ENCODE measurements around the gene SLC25A21.
"Not testable (repeated sequence)": the region's sequence is repeated elsewhere in the genome, so short reads cannot be mapped to it uniquely, and the experiment has no call there.

SLC25A21 gene

DNA sequence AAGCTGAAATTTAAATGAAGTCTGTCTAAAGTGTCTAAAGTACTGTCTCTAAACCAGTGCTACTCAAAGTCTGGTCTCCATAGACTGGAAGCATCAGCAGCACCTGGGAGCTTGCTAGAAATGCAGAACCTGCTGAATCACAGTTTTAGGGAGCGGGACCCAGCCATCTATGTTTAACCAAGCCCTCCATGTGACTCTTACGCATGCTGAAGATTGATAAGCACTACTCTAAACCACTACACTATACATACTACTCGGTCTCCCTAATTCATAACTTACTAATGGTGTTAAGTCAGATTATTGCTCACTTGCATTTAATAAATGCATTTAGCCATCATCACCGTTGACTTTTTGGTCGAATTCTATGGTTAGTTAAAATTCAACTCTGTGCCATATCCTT, 88.8 kb downstream of the SLC25A21 start:
- DNase-seq = no peak

DNA sequence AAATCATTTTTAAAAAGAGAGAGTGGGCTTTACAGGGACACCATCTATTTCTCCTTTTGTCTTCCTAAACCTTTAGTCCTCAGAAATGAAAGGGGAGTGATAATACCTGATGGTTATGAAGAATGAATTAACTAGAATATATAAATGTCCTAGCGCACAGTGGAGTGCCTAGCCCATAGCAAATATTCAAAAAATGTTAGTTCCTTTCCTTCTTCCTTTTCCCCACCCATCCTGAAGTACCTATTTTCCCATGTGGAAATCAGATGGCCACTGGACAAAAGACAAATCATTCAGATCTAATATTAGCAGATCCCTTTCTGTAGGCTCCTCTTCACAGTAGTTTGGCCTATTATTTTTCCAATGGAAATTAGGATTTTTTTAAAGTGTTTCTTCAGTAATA, 90.0 kb downstream of the SLC25A21 start:
- no peak for DNase-seq

DNA sequence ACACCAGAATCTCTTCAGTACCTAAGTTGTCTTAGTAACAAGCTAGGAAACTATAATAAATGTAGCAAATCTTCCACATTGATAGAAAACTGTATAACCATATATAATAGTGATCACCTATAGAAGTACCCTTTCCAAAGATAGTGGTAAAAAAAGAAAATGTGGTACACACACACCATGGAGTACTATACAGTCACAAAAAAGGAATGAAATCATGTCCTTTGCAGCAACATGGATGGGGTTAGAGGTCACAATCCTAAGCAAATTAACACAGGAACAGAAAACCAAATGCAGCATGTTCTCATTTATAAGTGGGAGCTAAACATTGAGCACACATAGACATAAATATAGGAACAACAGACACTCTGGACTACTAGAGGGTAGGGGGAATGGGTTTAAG, 90.5 kb downstream of the SLC25A21 start:
- DNase-seq = no peak

DNA sequence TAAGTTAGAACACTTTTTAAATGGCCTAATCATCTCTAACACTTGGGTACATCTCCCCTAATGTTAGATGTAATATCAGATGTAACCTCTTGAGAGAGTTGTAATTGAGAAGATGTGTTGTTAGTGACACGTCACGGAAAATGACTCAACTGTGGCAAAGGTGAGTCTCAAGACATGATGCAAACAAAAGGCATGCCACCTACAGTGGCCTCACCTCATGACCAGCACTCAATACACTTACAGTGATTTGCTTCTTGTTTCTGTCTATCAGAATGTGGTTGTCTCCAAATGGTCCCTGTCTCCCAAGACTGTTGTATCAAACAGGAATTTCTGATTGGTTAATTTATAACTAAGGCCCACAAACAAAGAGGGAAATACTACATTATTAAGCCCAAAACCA, 91.2 kb downstream of the SLC25A21 start:
- no peak for DNase-seq

DNA sequence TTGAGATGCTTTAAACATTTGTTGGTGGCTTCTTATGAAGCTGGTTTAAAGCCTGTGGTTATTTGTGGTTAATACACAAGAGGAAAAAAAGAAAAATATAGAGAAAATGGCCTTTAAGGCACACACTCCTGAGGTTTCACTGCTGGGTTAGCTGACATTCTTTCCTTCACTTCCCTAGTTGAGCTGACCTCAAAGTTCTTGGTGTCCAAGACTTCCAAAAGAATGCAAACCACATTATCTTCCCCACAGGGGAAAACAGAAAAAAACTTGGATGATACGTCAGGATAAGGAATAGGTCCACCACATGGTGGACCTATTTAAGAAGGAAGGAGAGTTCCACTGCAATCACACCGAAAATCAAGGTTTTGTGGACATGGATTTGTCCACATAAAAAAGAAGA, 94.3 kb downstream of the SLC25A21 start:
- no peak for DNase-seq

DNA sequence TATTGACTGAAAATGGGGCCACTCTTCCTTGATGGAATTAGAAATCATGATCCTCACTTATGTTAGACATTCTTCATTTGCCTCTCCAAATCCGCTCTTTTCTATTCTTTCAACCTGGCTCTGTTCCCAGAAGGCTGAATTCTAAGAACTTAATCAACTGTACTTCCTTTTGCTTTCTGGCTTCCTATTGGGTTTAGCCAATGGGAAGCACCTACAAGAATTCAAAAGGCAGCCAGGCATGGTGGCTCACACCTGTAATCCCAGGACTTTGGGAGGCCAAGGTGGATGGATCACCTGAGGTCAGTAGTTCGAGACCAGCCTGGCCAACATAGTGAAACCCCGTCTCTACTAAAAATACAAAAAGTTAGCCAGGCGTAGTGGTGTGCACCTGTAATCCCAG, 98.1 kb downstream of the SLC25A21 start:
- not testable (repeated sequence) for DNase-seq

DNA sequence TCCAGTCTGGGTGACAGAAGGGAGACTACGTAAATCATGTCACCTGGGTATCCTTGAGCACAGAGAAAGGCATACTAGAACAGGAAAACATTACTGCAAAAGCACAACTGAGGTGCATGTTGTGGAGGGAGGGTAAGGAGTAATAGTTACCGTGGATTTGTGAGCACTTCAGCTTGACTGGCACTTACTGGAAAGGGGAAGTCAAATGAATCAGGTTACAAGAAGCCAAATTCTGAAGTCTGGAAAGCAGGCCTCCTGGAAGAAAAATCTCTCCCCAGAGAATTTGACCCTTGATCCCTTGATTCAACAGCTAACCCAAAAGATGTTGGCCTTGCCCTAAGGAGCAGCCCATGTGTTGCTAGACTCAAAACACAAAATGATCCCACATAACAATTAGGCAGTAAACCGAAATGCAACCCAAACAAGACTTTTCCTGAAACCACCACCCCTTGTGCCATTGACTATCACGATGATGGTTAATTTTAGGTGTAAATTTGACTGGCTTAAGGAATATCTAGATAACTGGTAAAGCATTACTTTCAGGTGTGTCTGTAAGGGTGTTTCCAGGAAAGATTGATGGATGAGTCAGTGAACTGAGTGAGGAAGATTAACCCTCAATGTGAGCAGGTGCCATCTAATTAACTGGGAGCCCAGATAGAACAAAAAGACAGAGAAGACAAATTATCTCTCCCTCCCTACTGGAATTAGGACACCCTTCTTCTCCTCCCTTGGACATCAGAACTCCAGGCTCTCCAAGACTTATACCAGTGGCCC, 108.8 kb downstream of the SLC25A21 start:
- DNase-seq = no peak

DNA sequence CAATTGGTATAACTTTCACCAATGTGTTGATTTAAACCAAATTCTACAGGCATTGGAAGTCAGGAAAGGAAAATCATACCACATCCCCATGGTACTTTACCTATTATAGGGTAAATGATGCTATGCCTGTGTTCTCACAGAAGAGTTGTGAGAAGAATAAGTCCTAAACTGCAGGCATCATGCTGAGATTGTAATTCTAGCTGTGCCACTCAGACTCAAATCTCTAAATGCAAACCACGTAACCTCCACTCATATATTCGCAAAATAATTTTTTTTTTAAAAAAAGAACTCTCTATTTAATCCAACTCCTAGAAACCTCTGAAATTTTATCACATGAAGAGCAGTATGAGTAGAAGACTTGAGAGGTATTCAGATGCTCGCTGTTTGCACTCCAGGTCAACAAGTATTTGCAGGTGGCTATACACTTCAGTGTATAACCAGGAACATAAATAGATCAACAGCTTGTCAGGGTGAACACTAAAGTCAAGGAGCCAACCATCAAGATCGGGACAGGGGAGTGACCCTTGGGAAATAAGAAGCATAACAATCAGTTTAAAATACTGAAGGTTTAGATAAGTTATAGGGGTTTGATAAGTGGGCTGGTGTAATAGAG, 110.1 kb downstream of the SLC25A21 start:
- DNase-seq = no peak

DNA sequence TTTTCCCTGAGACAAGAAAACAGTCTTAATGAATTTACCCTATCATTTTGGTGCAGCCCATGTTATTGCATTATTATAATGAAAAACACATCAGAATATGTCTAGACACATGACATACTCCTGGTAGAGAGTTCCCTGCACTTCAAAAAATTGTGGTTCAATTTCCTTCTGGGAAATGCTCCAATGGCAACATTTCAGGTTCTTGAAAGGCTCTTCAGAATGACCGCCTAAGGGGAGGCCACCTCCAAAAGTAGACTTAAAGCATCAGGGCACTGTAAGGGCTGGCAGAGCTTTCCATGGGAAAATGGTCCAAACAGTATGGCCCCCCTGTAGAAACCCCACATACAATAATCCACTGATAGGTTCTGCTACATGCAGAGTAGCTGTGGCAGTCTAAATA, 110.7 kb downstream of the SLC25A21 start:
- no peak for DNase-seq

DNA sequence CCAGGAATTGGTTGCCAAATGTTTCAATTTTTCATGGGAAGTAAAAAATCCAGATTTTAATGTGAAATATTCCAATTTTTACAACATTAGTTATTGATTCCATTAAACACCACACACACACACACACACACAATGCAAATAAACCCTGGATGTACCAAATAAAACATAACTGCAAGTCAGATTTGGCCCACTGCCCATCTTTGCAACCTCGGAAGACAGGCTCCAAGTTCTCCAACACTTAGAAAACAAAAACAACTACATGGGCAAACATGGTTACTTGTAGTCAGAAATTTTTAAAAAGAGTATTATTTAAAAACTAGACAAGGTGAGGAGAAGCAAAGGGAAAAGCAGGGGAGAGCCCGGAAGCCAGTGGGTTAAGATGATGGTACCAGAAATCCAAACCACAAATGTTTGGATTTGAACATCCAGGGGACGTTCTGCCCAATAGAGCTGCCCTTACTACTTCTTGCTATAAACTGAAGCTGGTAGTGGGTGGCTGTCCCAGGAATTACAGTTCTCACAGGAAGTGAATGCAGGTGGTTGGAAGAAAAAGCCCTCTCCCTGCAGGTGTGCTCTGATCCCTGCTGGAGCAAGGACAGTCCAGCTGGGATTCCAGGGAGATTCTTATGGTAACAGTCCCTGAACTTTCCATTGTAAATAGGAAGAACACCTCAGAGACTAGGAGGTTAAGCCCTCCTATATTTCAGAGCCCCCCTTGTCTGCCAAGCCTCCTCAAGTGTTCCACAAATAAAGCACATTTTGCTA, 111.7 kb downstream of the SLC25A21 start:
- no peak for DNase-seq

DNA sequence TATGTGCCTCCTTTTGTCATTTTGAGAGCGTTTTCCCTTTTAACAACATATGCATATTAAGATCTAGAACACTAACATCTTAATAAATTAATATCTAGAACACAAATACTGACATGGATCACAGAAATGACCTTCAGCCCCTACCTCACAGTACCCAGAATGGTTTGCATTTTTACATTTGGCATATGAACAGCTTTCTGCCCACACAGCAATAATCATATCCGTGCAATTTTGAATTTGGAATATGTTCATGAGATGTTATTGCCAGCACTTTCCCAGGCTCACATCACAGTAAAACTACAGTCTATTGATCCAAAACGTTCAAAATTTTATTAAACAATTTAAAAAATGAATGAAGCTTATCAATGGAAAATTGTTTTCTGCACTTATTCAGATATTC, 114.6 kb downstream of the SLC25A21 start:
- DNase-seq = no peak

DNA sequence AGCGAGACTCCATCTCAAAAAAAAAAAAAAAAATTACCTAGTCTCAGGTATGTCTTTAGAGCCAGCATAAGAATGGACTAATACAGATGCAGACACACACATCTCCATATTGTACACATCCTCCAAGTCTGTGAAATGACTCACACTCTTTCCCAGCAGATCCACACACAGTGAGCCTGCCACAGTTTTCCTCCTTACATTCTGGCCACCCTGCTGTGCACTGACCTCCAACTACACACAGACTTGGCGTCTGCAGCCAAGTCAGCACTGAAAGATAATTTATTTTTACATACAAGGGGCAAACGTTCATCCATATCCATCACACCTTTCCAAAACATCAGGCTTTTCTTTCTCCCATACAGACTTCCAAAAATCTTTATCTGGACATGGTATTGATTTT, 115.9 kb downstream of the SLC25A21 start:
- no peak for DNase-seq

DNA sequence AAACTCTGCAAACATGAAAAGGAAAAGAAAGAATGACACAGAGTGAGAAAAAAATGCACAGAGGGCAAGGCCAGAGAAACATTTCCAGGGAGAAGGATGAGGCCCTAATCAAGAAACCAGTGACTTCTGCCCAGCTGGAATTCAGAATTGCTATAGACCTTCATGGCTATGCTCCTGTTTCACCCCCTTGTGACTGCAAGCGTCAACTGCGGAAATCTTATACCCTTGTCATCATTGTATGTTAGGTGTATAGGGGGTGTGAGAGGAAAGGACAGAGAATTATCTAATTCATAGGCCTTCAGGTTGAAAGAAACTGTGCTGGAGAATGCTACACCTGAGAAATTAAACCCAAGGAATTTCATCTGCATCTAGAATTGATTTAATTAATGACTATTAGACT, 117.5 kb downstream of the SLC25A21 start:
- DNase-seq = no peak

DNA sequence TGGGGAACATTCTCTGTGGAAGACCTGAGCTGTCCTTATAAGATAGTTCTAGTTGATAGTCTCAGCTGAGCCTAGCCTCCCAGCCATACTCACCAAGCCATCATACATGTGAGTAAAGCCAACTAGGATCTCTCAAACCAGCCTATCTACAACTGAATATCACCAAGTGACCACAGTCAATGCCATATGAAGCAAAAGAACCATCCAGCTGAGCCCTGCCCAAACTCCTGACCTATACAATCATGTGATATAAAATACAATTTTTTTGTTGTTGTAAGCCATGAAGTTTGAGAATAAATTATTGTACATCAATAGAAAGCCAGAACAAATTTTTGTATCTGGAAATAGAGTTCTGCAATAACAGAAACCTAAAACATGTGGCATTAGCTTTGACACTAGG, 118.3 kb downstream of the SLC25A21 start:
- DNase-seq = no peak

DNA sequence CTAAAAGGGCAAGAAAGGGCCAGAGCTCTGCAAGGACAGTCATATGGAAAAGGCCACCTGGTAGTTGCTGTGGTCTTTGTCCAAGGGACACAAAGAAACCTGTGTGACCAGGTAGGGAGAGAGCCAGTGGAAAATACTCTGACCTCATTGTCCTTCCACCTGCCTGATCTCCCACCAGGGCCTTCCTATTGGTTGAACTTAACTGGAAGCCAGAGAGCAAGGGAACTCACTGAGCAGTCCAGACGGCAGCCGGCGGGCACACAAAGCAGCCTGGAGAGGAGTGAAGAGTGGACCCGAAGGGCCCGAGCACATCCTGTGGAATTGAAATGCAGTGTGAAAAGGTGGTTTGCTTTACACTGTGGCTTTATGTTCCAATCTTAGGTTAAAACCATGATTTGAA, 120.7 kb downstream of the SLC25A21 start:
- no peak for DNase-seq

DNA sequence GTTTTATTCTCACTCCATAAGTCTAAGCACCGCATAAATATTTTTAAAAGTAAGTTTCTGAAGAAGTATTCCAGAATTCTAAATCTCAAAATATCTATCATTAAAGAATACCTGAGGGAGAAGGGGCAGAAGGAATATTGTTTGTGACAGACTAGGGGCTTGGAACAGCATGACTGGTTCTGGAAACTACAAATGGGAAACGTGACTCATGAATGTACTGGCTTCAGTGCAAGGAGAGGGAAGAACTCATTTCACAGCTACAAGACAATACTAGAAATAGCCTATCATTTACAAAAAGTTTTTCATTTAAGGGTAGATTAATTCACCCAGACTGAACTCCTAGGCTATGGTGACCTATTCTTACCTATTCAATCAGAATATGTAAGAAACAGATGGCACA, 121.3 kb downstream of the SLC25A21 start:
- no peak for DNase-seq

DNA sequence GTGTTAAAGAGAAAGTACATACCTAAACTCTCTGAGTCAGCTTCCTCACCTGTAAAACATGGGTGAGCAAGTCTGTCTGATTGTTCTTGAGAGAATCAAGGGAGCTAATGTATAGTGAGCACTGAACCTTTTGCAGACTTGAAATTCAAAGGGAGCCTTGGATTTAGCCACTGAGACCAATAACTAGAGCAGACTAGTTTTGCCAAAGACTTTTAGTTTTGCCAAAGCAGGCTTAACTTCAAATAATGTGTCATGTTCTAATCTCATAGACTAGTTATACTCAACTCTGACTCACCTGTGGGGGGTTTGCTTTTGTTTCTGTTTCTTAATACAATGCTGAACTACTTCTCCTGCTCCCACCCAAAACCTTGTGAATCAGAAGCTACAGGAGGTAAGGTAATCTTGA, 123.7 kb downstream of the SLC25A21 start:
- DNase-seq = no peak

DNA sequence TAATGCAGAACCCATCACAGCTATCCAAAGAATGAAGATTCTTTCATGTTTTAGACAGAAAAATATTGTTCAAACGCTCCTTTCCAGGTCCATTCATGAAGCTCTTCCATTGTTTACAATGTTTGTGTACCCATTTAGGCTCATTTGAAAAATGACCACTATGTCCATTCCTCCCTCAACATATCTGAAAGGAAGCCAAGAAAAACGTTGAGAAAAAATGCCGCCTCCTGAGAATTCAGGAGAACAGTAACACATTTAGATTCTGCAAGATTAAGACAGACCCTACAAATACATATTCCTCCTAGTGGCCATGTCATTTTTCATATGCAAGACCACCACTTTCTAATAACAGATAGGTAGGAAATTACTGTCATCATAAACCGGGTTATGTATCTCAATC, 124.4 kb downstream of the SLC25A21 start:
- no peak for DNase-seq

DNA sequence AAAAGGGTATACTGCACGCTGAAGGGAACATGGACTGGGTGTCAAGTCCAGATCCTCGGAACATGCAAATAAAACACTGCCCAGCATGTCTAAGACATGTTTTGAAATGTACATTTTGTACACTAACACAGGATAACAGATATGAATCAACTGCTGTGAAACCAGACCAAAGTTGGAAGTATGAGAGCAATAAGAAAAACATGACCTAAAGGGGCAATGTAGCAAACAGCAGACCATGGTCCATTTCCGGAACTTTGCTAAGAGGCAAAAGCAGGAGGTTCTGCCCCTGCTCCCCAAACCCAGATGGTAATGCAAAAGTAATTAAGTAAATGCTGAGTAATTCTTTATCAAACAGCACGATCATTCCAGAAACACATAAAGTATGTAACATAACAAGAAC, 125.2 kb downstream of the SLC25A21 start:
- DNase-seq = no peak

DNA sequence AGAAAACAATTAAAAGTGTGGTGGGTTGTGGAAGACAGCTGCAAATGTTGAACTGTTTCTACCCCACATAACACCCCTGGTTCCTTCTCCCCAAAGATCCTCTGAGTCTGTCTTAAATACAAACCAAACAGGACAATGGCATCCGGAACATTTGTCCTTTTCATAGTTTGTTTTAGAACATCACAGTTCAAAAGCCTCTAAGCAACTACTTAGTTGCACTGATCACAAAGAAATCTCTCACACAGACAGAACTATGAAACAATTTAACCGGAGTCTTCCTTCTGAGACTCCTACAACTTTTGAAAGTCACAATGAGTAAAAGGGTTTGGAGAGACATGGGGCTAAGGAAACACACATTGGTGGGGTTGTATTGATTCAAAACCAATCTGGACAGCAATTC, 125.6 kb downstream of the SLC25A21 start:
- no peak for DNase-seq

DNA sequence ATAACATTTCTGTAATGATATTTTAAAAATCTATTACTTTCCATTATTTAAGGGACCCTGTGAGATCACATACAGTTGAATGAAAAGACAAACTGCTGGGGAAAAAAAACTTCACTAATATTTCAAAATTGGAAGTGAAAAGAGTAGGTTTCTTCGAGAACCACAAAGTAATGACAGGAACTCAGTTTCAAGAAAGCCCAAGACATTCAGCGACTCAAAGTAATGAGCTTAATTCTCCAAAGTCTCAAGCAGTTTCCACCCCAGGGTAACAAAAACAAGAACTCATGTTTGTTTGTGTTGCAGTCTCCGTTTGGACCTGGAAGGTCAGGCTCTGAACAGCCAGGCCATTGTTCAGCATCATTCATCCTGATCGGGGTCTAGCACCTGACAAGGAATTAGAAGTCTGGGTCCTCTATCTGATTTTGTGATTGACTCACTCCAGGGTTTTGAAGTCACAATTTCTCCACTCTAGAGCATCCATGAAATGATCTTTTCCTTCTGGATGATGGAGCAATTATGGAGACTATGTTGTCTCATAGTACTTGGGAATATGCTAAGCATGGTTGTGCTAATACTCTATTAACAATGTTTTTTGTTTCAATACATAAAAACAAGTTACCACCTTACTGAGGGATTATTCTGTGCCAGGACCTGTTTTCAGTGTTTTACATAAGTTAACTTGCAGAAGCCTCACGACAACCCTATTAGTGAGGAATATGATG, 126.9 kb downstream of the SLC25A21 start:
- no peak for DNase-seq

DNA sequence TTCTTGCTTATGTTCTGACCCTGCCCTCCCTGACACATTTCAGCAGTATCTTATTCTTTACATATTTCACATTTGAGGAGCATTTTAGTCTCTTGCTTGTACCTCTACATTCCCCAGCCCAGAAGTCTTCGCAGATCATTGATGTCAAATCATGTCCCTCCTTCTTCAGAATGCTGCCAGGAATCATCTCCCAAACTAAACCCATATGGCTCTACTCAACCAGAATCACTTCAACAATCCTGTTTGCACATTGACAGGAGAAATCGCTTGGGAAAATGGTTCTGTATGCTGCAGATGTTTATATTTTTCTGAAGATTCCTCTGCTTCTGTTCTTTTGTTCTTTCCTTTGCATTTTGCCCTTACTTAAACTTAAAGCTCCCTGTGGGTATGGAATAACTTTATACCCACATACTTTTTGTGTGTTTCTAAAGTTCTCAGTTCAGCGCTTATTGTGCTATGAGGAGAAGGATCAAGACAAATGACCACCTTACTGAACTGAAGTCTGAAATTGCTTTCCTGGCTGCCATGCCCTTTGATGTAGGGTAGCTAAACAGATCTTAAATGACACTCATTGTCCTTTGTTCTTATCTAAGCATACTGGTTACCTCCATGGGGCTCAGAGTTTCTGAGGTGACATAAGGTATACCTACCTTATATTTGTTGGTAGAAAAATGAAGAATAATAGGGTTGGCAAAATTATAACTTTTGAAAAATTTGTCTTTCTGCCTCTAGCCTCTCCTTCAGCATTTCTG, 134.6 kb downstream of the SLC25A21 start:
- no peak for DNase-seq
